Tibial artery (tissue), 4 donors: ENCODE measurements around the gene GABBR2.

Experiments
- DNase-seq, 2 donors: peaks; one replicate each; pipeline ENCODE4 v3.0.0-alpha.2; 2019
- H3K27ac ChIP-seq, 2 donors: fragments of 200-600 bp; sonication (generic) in 1 of 2; 1 replicate in 1 of 2; 2 replicates in 1 of 2; pipeline ENCODE4 v1.5.1; 2018 to 2019; ENCODE audit warnings: mild to moderate bottlenecking in 1 of 2
- H3K27me3 ChIP-seq, 2 donors: fragments of 200-600 bp; sonication (generic) in 1 of 2; one replicate each; pipeline versions ENCODE4 v1.5.1 to v1.6.0; 2016 to 2019
- H3K36me3 ChIP-seq, 3 donors: fragments of 200-600 bp; sonication (generic) in 2 of 3; one replicate each; pipeline ENCODE4 v1.5.1; 2016 to 2019; ENCODE audit warnings: mild to moderate bottlenecking in 2 of 3
- H3K4me1 ChIP-seq, 4 donors: fragments of 200-600 bp; sonication (generic) in 2 of 4; 1 replicate in 3 of 4; 2 replicates in 1 of 4; pipeline ENCODE4 v1.5.1; 2016 to 2019
- H3K4me3 ChIP-seq, 2 donors: fragments of 200-600 bp; sonication (generic) in 1 of 2; 1 replicate in 1 of 2; 2 replicates in 1 of 2; pipeline ENCODE4 v1.5.1; 2018 to 2019; ENCODE audit warnings: mild to moderate bottlenecking in 2 of 2
- H3K9me3 ChIP-seq, 3 donors: fragments of 200-600 bp; sonication (generic) in 1 of 3; one replicate each; pipeline ENCODE4 v1.5.1; 2016 to 2019
- CTCF ChIP-seq, 2 experiments: fragments of 200-600 bp in 1 of 2; fragments of 450-650 bp in 1 of 2; IDR thresholded peaks; one replicate each; pipeline ENCODE4 v1.5.1; 2017 to 2019; ENCODE audit warnings: antibody characterized with exemption in 2 of 2, mild to moderate bottlenecking in 1 of 2, moderate library complexity in 1 of 2
- intact Hi-C: fragments of 100-400 bp; cut with DNase I; formaldehyde crosslinking; loops from one replicate; pipeline ENCODE4 v1.15.0; 2023; ENCODE audit warnings: low total_unique reads

GABBR2 gene

GRCh38 chr9:98335661-98336060 is 373.1 kb downstream of the GABBR2 start:
- Histone ChIP-seq H3K36me3 (no peaks in the 10 kb centered on the region), H3K27me3 (peaks cover 0 to 3% of the 10 kb centered on the region in 2 donors), H3K27ac (no peak overlapping the region), H3K4me3 (no peak overlapping the region), H3K4me1 (peaks cover 0 to 5% (median 0%) of the 10 kb centered on the region in 4 donors), H3K9me3 (peaks cover 0 to 5% (median 0%) of the 10 kb centered on the region in 3 donors)
- no peak for TF ChIP-seq CTCF (IDR thresholded peaks at IDR 0.05)
- DNase-seq = no peak
- intact Hi-C loops = no loop called here

- H3K4me1 ChIP-seq = peaks cover 0 to 5% (median 0%) of the 10 kb centered on the region in 4 donors
- TF ChIP-seq CTCF (IDR thresholded peaks at IDR 0.05) = no peak
- H3K27ac ChIP-seq = no peak overlapping the region
- DNase-seq = no peak
- intact Hi-C loops = no loop called here
- peaks cover 0 to 5% (median 0%) of the 10 kb centered on the region in 3 donors for H3K9me3 ChIP-seq
- H3K4me3 ChIP-seq = no peak overlapping the region
- H3K36me3 ChIP-seq = no peaks in the 10 kb centered on the region
- peaks cover 0 to 3% of the 10 kb centered on the region in 2 donors for H3K27me3 ChIP-seq
Observed at GRCh38 chr9:98334796-98335195, 373.9 kb downstream of the GABBR2 start.

- TF ChIP-seq CTCF (IDR thresholded peaks at IDR 0.05) = no peak
- DNase-seq = no peak
- no peak overlapping the region for H3K27ac ChIP-seq
- no peaks in the 10 kb centered on the region for H3K36me3 ChIP-seq
- H3K9me3 ChIP-seq = peaks cover 0 to 5% (median 0%) of the 10 kb centered on the region in 3 donors
- H3K27me3 ChIP-seq = peaks cover 0 to 3% of the 10 kb centered on the region in 2 donors
- intact Hi-C loops = no loop called here
- H3K4me1 ChIP-seq = peaks cover 0 to 5% (median 0%) of the 10 kb centered on the region in 4 donors
- H3K4me3 ChIP-seq = no peak overlapping the region
Observed at GRCh38 chr9:98333703-98334582, 374.8 kb downstream of the GABBR2 start.

- no peaks in the 10 kb centered on the region for H3K9me3 ChIP-seq
- H3K36me3 ChIP-seq = no peaks in the 10 kb centered on the region
- TF ChIP-seq CTCF (IDR thresholded peaks at IDR 0.05) = no peak
- intact Hi-C loops = no loop called here
- H3K27me3 ChIP-seq = peaks cover 0 to 3% of the 10 kb centered on the region in 2 donors
- DNase-seq = no peak
- no peak overlapping the region for H3K4me3 ChIP-seq
- H3K4me1 ChIP-seq = peaks cover 0 to 5% (median 0%) of the 10 kb centered on the region in 4 donors
- H3K27ac ChIP-seq = no peak overlapping the region
Observed at GRCh38 chr9:98332405-98332831, 376.3 kb downstream of the GABBR2 start.

GRCh38 chr9:98331536-98332259 is 377.0 kb downstream of the GABBR2 start:
- intact Hi-C loops = no loop called here
- Histone ChIP-seq H3K4me1 (peaks cover 0 to 5% (median 0%) of the 10 kb centered on the region in 4 donors), H3K27ac (no peak overlapping the region), H3K36me3 (no peaks in the 10 kb centered on the region), H3K4me3 (no peak overlapping the region), H3K9me3 (no peaks in the 10 kb centered on the region), H3K27me3 (peaks cover 0 to 3% of the 10 kb centered on the region in 2 donors)
- no peak for TF ChIP-seq CTCF (IDR thresholded peaks at IDR 0.05)
- DNase-seq = no peak
